ENCODE data around the gene RHOT1.
"Not testable (repeated sequence)": the region's sequence is repeated elsewhere in the genome, so short reads cannot be mapped to it uniquely, and the experiment has no call there.

The RHOT1 gene

DNA sequence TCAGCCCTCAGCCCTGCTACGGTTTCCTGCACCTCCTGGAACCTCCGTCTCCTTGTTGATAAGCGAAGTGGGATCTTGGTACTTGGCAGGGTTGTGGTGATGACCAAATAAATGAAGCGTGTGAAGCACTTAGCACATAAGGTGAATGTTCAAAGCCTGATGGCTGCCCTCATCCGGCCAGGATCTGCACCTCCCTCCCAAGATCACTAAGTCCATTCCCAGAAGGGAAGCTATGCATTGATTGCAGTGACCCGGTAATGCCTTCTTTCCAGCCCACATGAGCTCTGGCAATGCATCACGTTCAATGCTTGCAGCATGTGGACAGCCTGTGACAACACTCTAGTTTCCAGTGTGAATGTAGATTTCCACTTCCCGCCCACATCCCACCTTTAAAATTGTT lies 24.9 kb upstream of the RHOT1 start:
- H3K27ac ChIP-seq = no peak overlapping the region
- TF ChIP-seq, protein P1, sequence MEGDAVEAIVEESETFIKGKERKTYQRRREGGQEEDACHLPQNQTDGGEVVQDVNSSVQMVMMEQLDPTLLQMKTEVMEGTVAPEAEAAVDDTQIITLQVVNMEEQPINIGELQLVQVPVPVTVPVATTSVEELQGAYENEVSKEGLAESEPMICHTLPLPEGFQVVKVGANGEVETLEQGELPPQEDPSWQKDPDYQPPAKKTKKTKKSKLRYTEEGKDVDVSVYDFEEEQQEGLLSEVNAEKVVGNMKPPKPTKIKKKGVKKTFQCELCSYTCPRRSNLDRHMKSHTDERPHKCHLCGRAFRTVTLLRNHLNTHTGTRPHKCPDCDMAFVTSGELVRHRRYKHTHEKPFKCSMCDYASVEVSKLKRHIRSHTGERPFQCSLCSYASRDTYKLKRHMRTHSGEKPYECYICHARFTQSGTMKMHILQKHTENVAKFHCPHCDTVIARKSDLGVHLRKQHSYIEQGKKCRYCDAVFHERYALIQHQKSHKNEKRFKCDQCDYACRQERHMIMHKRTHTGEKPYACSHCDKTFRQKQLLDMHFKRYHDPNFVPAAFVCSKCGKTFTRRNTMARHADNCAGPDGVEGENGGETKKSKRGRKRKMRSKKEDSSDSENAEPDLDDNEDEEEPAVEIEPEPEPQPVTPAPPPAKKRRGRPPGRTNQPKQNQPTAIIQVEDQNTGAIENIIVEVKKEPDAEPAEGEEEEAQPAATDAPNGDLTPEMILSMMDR (IDR thresholded peaks at IDR 0.05) = no peak
- no peak for TF ChIP-seq ZFX (IDR thresholded peaks at IDR 0.05; ENCODE audit: borderline replicate concordance)

- H3K27ac ChIP-seq = not testable (repeated sequence)
Observed at GRCh38 chr17:32118088-32118487, 24.2 kb upstream of the RHOT1 start.

DNA sequence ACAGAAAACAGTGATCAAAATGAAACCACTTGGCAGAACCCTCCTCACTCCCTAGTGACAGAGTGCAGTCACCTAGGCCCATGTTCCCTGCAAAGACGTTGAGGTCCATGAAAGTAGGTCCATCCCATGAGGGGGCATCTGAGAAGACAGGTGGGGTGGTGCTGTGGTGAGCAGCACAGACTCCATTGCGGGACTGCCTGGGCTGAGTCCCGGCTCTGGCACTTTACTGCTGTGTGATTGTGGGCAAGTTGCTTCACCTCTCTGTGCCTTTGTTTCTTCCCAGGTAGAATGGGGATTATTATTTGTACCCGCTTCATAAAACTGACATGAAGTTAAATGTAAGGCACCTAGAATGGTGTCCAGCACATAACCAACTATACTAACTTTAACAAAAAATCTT lies 23.5 kb upstream of the RHOT1 start:
- TF ChIP-seq, protein P1 (IDR thresholded peaks at IDR 0.05) = no peak
- TF ChIP-seq ZFX (IDR thresholded peaks at IDR 0.05; ENCODE audit: borderline replicate concordance) = no peak

GRCh38 chr17:32120141-32120540 lies 22.2 kb upstream of the RHOT1 start:
- no peak overlapping the region for H3K27ac ChIP-seq
- TF ChIP-seq, protein P1 (IDR thresholded peaks at IDR 0.05) = no peak
- no peak for TF ChIP-seq ZFX (IDR thresholded peaks at IDR 0.05; ENCODE audit: borderline replicate concordance)

More for the DNA sequence above, 23.5 kb upstream of the RHOT1 start:
- no peak overlapping the region for H3K27ac ChIP-seq

DNA sequence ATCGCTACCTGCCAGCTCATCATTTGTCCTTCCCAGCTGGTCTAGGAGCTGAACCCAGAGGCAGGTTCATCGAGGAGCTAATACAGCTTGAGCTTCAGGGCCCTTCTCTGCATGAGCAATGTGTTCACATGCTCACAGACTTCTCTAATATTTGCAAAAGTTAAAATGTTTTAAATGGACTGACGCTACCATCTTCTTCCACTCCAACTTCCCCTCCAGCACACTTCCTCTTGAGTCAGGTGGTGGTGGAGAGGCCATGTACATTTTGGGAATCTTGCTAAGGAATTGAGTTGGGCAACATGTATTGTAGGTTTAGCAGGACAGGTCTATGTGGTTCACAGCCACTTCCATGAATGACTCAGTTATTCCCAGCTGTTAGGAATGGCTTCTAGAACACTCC lies 21.6 kb upstream of the RHOT1 start:
- no peak overlapping the region for H3K27ac ChIP-seq
- TF ChIP-seq, protein P1 (IDR thresholded peaks at IDR 0.05) = no peak
- no peak for TF ChIP-seq ZFX (IDR thresholded peaks at IDR 0.05; ENCODE audit: borderline replicate concordance)

- TF ChIP-seq ZFX (IDR thresholded peaks at IDR 0.05; ENCODE audit: borderline replicate concordance) = no peak
- no peak overlapping the region for H3K27ac ChIP-seq
Observed at GRCh38 chr17:32123782-32124181, 18.5 kb upstream of the RHOT1 start.

GRCh38 chr17:32124985-32125847 lies 17.1 kb upstream of the RHOT1 start:
- no peak overlapping the region for H3K27ac ChIP-seq
- TF ChIP-seq, protein P1 (IDR thresholded peaks at IDR 0.05) = no peak

GRCh38 chr17:32125848-32126153 lies 16.5 kb upstream of the RHOT1 start:
- no peak for TF ChIP-seq ZFX (IDR thresholded peaks at IDR 0.05; ENCODE audit: borderline replicate concordance)
- TF ChIP-seq, protein P1 (IDR thresholded peaks at IDR 0.05) = no peak
- no peak overlapping the region for H3K27ac ChIP-seq

Data from 22Rv1 (cell line).